ENCODE results near the gene CMIP. TPM values are rescaled to one million over a fixed set of nuclear protein-coding genes. Genes with fewer than 3 reads are reported as not detected.

Gene CMIP
- total and polyA plus RNA-seq, 10 of the 15 experiments (the other 5 are each of a cell fraction or from before 2014, with no cell fraction given) = 1.2 to 43.2 (median 4.4) TPM

DNA sequence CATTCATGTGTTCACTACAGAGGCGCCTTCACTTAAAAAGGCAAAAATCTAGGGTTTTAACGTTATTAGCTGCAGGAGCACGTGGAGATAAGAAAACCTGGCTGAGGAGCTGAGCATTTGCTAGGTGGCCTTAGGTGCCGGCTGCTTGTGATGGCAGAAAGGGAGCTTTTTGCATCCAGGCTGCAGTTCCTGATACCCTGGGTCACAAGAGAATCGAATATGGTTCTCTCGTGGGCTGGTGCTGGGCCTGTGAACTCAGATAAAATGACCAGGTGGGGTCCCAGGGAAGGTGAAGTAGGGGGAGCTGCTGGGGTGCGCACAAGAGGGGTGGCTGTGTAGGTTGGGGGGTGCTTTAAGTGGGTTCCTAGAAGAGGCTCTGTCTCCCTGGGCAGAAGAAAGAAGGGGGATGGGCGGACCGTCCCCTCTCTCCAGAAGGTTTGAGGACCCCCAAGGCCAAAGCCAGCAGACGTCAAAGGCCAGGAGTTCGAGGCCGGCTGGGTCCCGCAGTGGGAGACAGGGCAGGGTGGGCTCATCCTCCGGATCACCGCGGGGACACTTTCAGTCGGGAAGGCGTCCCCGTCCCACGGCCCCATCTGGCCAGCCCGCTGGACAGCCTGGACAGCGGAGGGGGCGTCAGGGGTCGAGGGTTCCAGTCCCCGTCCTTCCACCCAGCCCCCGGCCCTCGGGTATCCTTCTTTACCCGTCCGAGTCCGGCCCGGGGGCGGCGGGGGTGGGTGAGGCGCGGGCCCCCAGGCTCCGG lies 740 bp upstream of the CMIP start:
- Histone ChIP-seq H3K9ac (ENCODE audit: control insufficient read depth, insufficient read depth, low read length) (no peak overlapping the region), H3K27me3 (replicated peaks in 1 of 2; ENCODE audit: control insufficient read depth in 2 of 2, insufficient read depth in 2 of 2, low read length in 1 of 2) (peaks cover 0 to 2% of the 10 kb centered on the region in 2 experiments; a peak in 1 of 4 replicates), H3K9me3 (replicated peaks; ENCODE audit: control insufficient read depth, insufficient read depth, low read length) (no peaks in the 10 kb centered on the region), H3K36me3 (ENCODE audit: control insufficient read depth in 2 of 2, insufficient read depth in 2 of 2, low read length in 1 of 2) (no peaks in the 10 kb centered on the region), H4K20me1 (ENCODE audit: control insufficient read depth, insufficient read depth) (no peaks in the 10 kb centered on the region), H3K4me2 (ENCODE audit: control insufficient read depth, insufficient read depth) (peak overlapping the region; percentile 82), H3K4me1 (ENCODE audit: control insufficient read depth, insufficient read depth, low read length) (peaks cover 13% of the 10 kb centered on the region), H3K27ac (ENCODE audit: control insufficient read depth, insufficient read depth) (no peak overlapping the region), H3K4me3 (0 out of 2 replicates have a peak overlapping the region, but pooled peaks have one; percentile 41), H2AFZ (ENCODE audit: control insufficient read depth, low read depth, low read length) (peak overlapping the region; percentile 10; the same call in 1 of the 2 replicates), H3K79me2 (ENCODE audit: control insufficient read depth, insufficient read depth, low read length) (peaks cover 38% of the 10 kb centered on the region)
- RAD21 ChIA-PET (ENCODE audit: unreplicated experiment) = interaction anchor here (0.5 to 1.9 kb wide), 7 partner anchors 9 to 271 kb away, joined by 3 to 14 read pairs (median 4); no protein-coding TSS in a partner anchor
- no peak for DNase-seq (ENCODE audit: low read depth, low spot score)
- intact Hi-C loops (cut with micrococcal nuclease; ENCODE audit: unreplicated experiment) (no loop called here), in situ Hi-C loops (cut with MboI) (no loop called here)
- no peak for ATAC-seq
- TF ChIP-seq IRF5 (IDR thresholded peaks at IDR 0.05; ENCODE audit: borderline replicate concordance) = no peak
- TF ChIP-seq RAD51 (IDR thresholded peaks at IDR 0.05) = no peak
- TF ChIP-seq LARP7 (IDR thresholded peaks at IDR 0.05) = no peak
- TF ChIP-seq MYB (IDR thresholded peaks at IDR 0.05; ENCODE audit: borderline replicate concordance, low read depth, low read length) = no peak
- no peak for TF ChIP-seq CHD1 (IDR thresholded peaks at IDR 0.05; ENCODE audit: low read depth, low read length)
- TF ChIP-seq TARDBP (IDR thresholded peaks at IDR 0.05; ENCODE audit: borderline replicate concordance) = no peak
- no peak for TF ChIP-seq FOS (IDR thresholded peaks at IDR 0.05; ENCODE audit: borderline replicate concordance, extremely low read depth, insufficient read length)
- no peak for TF ChIP-seq MEF2B (IDR thresholded peaks at IDR 0.05; ENCODE audit: partially characterized antibody, poor library complexity, severe bottlenecking)
- TF ChIP-seq CHD2 (IDR thresholded peaks at IDR 0.05; ENCODE audit: borderline replicate concordance, low read depth, low read length) = no peak
- TF ChIP-seq ZBTB11 (CRISPR knock-in tag; IDR thresholded peaks at IDR 0.05) = no peak
- 24% methylated on average over 24 of the region's 36 CpGs for WGBS (ENCODE audit: insufficient coverage, insufficient replicate concordance, low lambda C conversion rate, missing lambda C conversion rate)
- BruUV-seq (replicated peaks) = no TSS peak
- SMC1A ChIA-PET (ENCODE audit: uncharacterized antibody, unreplicated experiment) = interaction anchor here (0.5 to 3.6 kb wide), 7 partner anchors 14 to 1208 kb away, joined by 3 to 38 read pairs (median 3); no protein-coding TSS in a partner anchor
- FAIRE-seq = no peak
- POLR2A ChIA-PET = interaction anchor here (0.6 to 1.5 kb wide), 4 partner anchors 26 to 66 kb away, joined by 3 to 16 read pairs (median 4); no protein-coding TSS in a partner anchor
- CTCF ChIA-PET = interaction anchor here (1.0 to 1.9 kb wide), 6 partner anchors 11 to 286 kb away, joined by 3 to 10 read pairs (median 5); no protein-coding TSS in a partner anchor

Measured in GM12878 (cell line).